Activated CD8-positive, alpha-beta memory T cell treated with anti-CD3 and anti-CD28 coated beads, Interleukin-2, amount 50 U/mL, for 4 hours (primary cell): Measurements from ENCODE around the gene NAGK.

Experiments used
- DNase-seq: peaks from one replicate; pipeline ENCODE4 v3.0.0-alpha.2; 2020

Gene NAGK

DNA sequence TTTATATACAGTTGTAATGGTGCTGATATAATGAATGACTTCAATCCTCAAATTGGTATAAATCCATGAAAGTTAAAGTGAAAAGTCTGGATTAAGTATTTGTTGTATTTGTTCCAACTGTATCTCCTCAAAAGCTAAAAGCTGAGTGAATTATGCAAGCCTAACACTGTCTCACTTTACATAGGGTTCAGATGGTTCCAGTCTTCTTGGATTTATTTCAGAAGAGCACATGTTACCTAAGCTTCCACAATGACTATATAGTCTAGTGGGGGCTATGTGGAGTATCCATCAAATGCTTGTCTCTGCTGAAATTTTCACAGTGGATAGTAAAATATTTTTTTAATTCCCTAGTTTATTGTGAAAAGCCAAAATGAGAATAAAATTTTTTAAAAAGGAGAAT lies 48.6 kb downstream of the NAGK start:
- DNase-seq = no peak

DNA sequence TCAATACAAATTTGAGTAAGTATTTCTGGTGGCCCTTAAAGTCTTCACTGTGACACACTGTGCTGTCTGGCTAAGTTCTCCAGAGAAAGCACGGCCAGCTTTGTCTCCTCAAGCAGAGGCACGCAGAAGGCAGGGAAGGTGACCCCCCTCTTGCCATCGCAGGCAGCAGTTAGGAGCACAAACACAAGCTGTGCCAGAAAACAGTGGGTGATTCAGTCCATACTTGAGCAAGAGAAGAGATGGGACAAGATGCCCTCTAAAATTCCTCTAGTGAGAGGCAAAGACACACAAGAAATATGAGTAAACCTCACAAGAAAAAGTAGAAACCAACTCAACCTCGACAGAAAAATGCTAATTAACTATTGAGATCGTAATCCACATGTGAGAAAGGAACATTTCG lies 51.7 kb downstream of the NAGK start:
- DNase-seq = no peak

DNA sequence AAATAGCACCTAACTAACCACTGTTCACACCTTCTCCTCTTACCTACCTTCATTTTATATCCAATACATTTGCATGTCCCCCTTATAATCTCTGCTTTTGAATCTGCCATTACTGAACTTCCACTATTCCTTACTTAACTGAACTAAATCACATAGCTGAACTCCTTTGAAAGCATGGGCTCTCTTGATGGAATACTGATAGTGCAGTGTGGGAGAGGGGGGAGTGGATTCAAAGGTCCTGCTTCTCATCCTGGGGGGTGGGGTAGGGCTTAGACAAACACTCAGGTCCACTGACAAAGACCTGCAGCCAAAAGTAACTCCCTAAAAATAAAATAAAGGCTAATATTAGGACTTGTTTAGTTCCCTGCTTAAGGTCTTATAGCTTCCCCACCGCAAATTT lies 53.0 kb downstream of the NAGK start:
- DNase-seq = no peak

DNA sequence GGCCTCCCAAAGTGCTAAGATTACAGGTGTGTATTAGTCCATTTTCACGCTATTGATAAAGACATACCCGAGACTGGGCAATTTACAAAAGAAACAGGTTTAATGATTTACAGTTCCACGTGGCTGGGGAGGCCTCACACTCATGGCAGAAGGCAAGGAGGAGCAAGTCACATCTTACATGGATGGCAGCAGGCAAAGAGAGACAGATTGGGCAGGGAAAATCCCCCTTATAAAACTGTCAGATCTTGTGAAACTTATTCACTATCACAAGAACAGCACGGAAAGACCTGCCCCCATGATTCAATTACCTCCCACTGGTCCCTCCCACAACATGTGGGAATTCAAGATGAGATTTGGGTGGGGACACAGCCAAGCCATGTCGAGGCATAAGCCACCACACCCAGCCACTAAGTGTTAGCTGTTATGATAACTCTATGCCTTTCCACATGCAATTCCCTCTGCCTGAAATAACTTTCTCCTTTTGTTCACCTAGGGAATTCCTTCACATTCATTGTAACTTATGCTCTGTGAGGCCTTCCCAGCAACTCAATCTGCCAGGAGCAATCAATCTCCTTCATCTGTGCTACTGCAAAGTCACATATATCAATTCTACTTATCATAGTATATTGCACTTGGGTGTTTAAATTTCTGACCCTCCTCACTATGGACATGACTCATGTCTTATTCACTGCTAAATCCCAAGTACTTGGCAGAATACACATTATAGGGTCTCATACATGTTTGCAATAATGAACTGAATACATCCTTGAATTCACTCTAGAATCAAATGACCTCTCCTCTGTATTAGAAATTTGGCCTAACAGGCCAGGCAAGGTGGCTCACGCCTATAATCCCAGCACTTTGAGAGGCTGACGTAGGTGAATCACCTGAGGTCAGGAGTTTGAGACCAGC lies 54.2 kb downstream of the NAGK start:
- no peak for DNase-seq

DNA sequence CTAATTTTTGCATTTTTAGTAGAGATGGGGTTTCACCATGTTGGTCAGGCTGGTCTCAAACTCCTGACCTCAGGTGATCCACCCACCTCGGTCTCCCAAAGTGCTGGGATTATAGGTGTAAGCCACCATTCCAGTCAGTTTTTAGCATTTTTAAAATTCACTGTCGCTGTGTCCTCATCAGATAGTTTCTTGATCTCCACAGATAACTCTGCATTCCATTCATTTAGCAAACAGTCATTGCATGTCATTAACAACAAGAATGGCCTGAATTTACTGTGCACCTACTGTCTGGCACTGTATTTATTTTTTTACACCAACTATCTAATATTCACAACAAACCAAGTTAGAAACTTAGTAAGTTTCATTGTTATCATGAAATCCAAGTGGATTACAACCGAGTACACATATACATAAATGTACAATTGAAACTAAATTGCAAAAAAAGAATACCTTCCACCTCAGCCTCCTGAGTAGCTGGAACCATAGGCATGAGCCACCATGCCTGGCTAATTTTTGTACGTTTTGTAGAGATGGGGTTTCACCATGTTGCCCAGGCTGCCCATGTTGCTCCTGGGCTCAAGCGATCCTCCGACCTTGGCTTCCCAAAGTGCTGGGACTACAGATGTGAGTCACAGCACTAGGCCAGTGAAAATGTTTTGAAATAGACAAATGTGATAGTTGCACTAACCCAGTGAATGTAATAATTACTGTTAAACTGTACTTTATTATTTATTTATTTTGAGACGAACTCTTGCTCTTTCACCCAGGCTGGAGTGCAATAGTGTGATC lies 57.3 kb downstream of the NAGK start:
- no peak for DNase-seq

DNA sequence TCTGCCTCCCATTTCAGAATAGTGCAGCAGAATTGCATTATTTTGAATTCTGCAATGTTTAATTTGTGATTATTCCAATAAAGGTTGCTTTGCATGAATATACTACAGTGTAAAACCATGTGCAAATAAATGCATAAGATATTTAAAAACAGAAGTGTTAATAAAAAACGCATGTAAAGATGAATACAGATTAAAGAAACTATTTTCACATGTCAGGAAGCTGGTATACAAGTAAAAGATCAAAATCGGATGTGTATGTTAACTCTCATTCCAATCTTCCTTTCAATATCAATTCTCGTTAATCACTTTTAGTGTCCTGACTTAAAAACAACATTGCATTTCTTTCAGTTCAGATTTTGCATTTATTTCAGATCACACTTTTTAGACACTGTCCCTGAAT lies 58.5 kb downstream of the NAGK start:
- no peak for DNase-seq
